PC-9 (cell line): Measurements from ENCODE around the gene FKBP7. TPM values are rescaled to one million over a fixed set of nuclear protein-coding genes. Genes with fewer than 3 reads are reported as not detected.

Experiments
- BruUV-seq: library from RNA; stranded (reverse); fragments of 400-500 nt; replicated peaks from 2 replicates; lab custom pipeline; 2021; lab: Mats Ljungman, UMichigan
- CTCF ChIA-PET: fragments of 300-600 bp; sonication (Branson Sonifier 250); formaldehyde crosslinking; loops from one replicate; lab custom pipeline; 2022; ENCODE audit warnings: antibody characterized with exemption; lab: Charles Lee
- POLR2A ChIA-PET: fragments of 300-600 bp; sonication (Branson Sonifier 250); formaldehyde crosslinking; loops from one replicate; lab custom pipeline; 2022; ENCODE audit warnings: antibody characterized with exemption; ENCODE audit not compliant: unreplicated experiment; lab: Charles Lee
- DNase-seq, 2 experiments: peaks; one replicate each; pipeline versions ENCODE4 v3.0.0 to v3.0.0-alpha.2; 2015 to 2022; ENCODE audit warnings: mixed read lengths in 1 of 2
- H2AFZ ChIP-seq: fragments of 200-600 bp; sonication (generic); 2 replicates; pipeline ENCODE4 v1.8.1; 2017; ENCODE audit warnings: antibody characterized with exemption
- H3F3A ChIP-seq: fragments of 200-600 bp; sonication (generic); 2 replicates; pipeline ENCODE4 v1.8.1; 2017; ENCODE audit warnings: antibody characterized with exemption, mild to moderate bottlenecking, low read depth; ENCODE audit not compliant: insufficient read depth
- H3K27ac ChIP-seq: fragments of 200-600 bp; sonication (generic); 2 replicates; pipeline ENCODE4 v1.6.1; 2016; ENCODE audit warnings: mixed run types
- H3K27me3 ChIP-seq: fragments of 200-600 bp; sonication (generic); 2 replicates; pipeline ENCODE4 v1.6.1; 2016; ENCODE audit warnings: low read depth, mixed run types; ENCODE audit not compliant: insufficient read depth
- H3K36me3 ChIP-seq: fragments of 200-600 bp; sonication (generic); 2 replicates; pipeline ENCODE4 v1.6.1; 2016; ENCODE audit warnings: low read depth, mixed run types
- H3K4me1 ChIP-seq: fragments of 200-600 bp; sonication (generic); replicated peaks from 2 replicates; pipeline ENCODE4 v1.6.1; 2016; ENCODE audit warnings: mixed run types; ENCODE audit not compliant: insufficient read depth
- H3K4me2 ChIP-seq: fragments of 200-600 bp; sonication (generic); 2 replicates; pipeline ENCODE4 v1.6.1; 2017; ENCODE audit warnings: mixed run types
- H3K4me3 ChIP-seq: fragments of 200-600 bp; sonication (generic); 2 replicates; pipeline ENCODE4 v1.6.1; 2016; ENCODE audit warnings: mixed run types
- H3K79me2 ChIP-seq: fragments of 200-600 bp; sonication (generic); 2 replicates; pipeline ENCODE4 v1.6.1; 2017; ENCODE audit warnings: low read depth, mixed run types
- H3K9me2 ChIP-seq: fragments of 200-600 bp; sonication (generic); 2 replicates; pipeline ENCODE4 v1.8.1; 2017; ENCODE audit warnings: mild to moderate bottlenecking; ENCODE audit not compliant: insufficient read depth
- H3K9me3 ChIP-seq: fragments of 200-600 bp; sonication (generic); 2 replicates; pipeline ENCODE4 v1.8.1; 2016; ENCODE audit warnings: low read depth; ENCODE audit not compliant: insufficient read depth
- H4K20me1 ChIP-seq: fragments of 200-600 bp; sonication (generic); 2 replicates; pipeline ENCODE4 v1.8.1; 2017; ENCODE audit not compliant: insufficient read depth
- EZH2 ChIP-seq: fragments of 200-600 bp; sonication (generic); IDR thresholded peaks from 2 replicates; pipeline ENCODE4 v1.8.0; 2017; ENCODE audit warnings: antibody characterized with exemption, low read depth
- intact Hi-C: fragments of 100-400 bp; cut with micrococcal nuclease; formaldehyde crosslinking; loops from one replicate; pipeline ENCODE4 v1.10.0; 2022; ENCODE audit not compliant: unreplicated experiment
- total RNA-seq: library from RNA; stranded (reverse); gene quantifications from 2 replicates; pipeline ENCODE4 v1.2.3, GENCODE V29; 2021
- TF ChIP-seq, protein P1 (sequence below): fragments of 200-600 bp; sonication (generic); conservative IDR thresholded peaks from 2 replicates; pipeline ENCODE4 v1.6.1; 2017; ENCODE audit warnings: mixed run types, antibody characterized with exemption, mild to moderate bottlenecking, moderate library complexity

The FKBP7 gene
- total RNA-seq, 1 experiment from 2014 or later: 6.1 TPM

- Histone ChIP-seq H3K4me1 (peaks cover 51% of the 10 kb centered on the region), H3K27ac (no peak overlapping the region), H3K4me2 (peak overlapping the region; percentile 96), H3K27me3 (no peaks in the 10 kb centered on the region), H3K4me3 (peak overlapping the region; percentile 77; the same call in 1 of the 2 replicates), H3K9me3 (no peaks in the 10 kb centered on the region), H3K36me3 (peaks cover 19% of the 10 kb centered on the region), H2AFZ (no peak overlapping the region), H3K9me2 (no peaks in the 10 kb centered on the region), H4K20me1 (peaks cover 50% of the 10 kb centered on the region), H3F3A (peaks cover 15% of the 10 kb centered on the region), H3K79me2 (peaks cover 69% of the 10 kb centered on the region)
- TF ChIP-seq, protein P1, sequence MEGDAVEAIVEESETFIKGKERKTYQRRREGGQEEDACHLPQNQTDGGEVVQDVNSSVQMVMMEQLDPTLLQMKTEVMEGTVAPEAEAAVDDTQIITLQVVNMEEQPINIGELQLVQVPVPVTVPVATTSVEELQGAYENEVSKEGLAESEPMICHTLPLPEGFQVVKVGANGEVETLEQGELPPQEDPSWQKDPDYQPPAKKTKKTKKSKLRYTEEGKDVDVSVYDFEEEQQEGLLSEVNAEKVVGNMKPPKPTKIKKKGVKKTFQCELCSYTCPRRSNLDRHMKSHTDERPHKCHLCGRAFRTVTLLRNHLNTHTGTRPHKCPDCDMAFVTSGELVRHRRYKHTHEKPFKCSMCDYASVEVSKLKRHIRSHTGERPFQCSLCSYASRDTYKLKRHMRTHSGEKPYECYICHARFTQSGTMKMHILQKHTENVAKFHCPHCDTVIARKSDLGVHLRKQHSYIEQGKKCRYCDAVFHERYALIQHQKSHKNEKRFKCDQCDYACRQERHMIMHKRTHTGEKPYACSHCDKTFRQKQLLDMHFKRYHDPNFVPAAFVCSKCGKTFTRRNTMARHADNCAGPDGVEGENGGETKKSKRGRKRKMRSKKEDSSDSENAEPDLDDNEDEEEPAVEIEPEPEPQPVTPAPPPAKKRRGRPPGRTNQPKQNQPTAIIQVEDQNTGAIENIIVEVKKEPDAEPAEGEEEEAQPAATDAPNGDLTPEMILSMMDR: no peak
- TF ChIP-seq EZH2: no peak
- ChIA-PET POLR2A (interaction anchor here (0.5 to 1.2 kb wide), 3 partner anchors 16 to 33 kb away, joined by 5 to 16 read pairs (median 5); partner anchors contain the start of genes PJVK and PRKRA), CTCF (interaction anchor here (0.6 kb wide), 2 partner anchors 35 to 1188 kb away, joined by 5 to 10 read pairs; no protein-coding TSS in a partner anchor)
- intact Hi-C loops: no loop called here
- no peak for DNase-seq
- no TSS peak for BruUV-seq
These were observed 4.0 kb upstream of the FKBP7 start for GRCh38 chr2:178482437-178482836.

GRCh38 chr2:178480227-178481181, 2.1 kb upstream of the FKBP7 start, which contains the start of gene PLEKHA3:
Gene PLEKHA3, plus strand, starts transcription at chr2:178480457. Its CDS starts 413 bp downstream, at chr2:178480870.
- POLR2A ChIA-PET: interaction anchor here (0.5 to 1.0 kb wide), 4 partner anchors 29 to 217 kb away, joined by 3 to 8 read pairs (median 4); partner anchors contain the start of genes PJVK and PRKRA
- Histone ChIP-seq H3F3A (peaks cover 15% of the 10 kb centered on the region), H4K20me1 (peaks cover 42% of the 10 kb centered on the region), H2AFZ (peak within 1 kb of the TSS; percentile 100), H3K27me3 (no peaks in the 10 kb centered on the region), H3K9me3 (no peaks in the 10 kb centered on the region), H3K4me3 (peak within 1 kb of the TSS; percentile 77), H3K4me2 (peak within 1 kb of the TSS; percentile 96), H3K36me3 (no peaks in the 10 kb centered on the region), H3K79me2 (peaks cover 50% of the 10 kb centered on the region), H3K9me2 (no peaks in the 10 kb centered on the region), H3K27ac (peak within 1 kb of the TSS; percentile 56), H3K4me1 (peaks cover 56% of the 10 kb centered on the region)
- peak; percentile 96 to 100 for DNase-seq
- CTCF ChIA-PET: interaction anchor here (0.6 to 1.0 kb wide), 2 partner anchors 62 to 130 kb away, joined by 3 read pairs; no protein-coding TSS in a partner anchor
- TF ChIP-seq EZH2: no peak
- TF ChIP-seq, protein P1: no peak
- no TSS peak for BruUV-seq
- intact Hi-C loops: loop anchor here (1.0 kb wide), 2 partner anchors 43 to 66 kb away; no protein-coding TSS in a partner anchor

DNA sequence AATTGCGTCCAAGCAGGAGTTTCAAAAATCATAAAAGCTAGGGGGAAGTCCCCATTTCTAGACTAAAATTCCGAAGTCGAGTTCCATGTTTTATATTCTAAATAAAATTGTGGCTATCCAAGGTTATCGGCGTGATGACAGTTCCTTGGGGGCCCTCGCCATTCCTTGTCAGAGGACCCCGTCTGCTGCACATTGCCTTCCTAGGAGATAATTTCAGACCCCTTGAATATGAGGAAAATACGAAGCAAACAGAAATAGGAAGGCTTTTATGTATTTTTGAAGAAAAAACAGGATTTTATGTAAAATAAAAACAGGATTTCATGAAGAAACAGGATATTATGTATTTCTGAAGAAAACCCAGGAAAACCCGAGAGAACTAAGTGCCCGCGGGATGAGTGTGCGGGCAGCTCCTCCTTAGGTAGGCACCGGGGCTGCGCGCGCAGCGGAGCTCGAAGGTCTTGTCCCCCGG, 1.4 kb upstream of the FKBP7 start:
- Histone ChIP-seq H3K4me1 (peaks cover 55% of the 10 kb centered on the region), H2AFZ (peak overlapping the region; percentile 100), H3K27me3 (no peaks in the 10 kb centered on the region), H3K4me3 (peak overlapping the region; percentile 77), H4K20me1 (peaks cover 34% of the 10 kb centered on the region), H3K36me3 (no peaks in the 10 kb centered on the region), H3K4me2 (peak overlapping the region; percentile 96), H3K79me2 (peaks cover 43% of the 10 kb centered on the region), H3K9me2 (no peaks in the 10 kb centered on the region), H3K9me3 (no peaks in the 10 kb centered on the region), H3K27ac (peak overlapping the region; percentile 33), H3F3A (peaks cover 15% of the 10 kb centered on the region)
- intact Hi-C loops: loop anchor here (1.0 to 5.0 kb wide), 5 partner anchors 44 to 435 kb away; partner anchors contain the start of gene RBM45
- TF ChIP-seq, protein P1: no peak
- TF ChIP-seq EZH2: no peak
- POLR2A ChIA-PET: interaction anchor here (0.6 to 1.0 kb wide), 3 partner anchors 29 to 216 kb away, joined by 3 to 8 read pairs (median 6); partner anchors contain the start of genes PJVK and PRKRA
- TSS peak; percentile 26 for BruUV-seq
- CTCF ChIA-PET: interaction anchor here (0.6 to 1.0 kb wide), 2 partner anchors 61 to 131 kb away, joined by 3 read pairs; no protein-coding TSS in a partner anchor
- DNase-seq: no peak
